GM18519 (cell line): ENCODE measurements around the gene AGAP2.

Experiments
- ATAC-seq: cut with Tn5 transposase; IDR thresholded peaks from one replicate; pipeline ENCODE4 v1.9.1; 2021; ENCODE audit warnings: mild to moderate bottlenecking, moderate library complexity; ENCODE audit not compliant: unreplicated experiment, low FRiP score

Gene AGAP2

GRCh38 chr12:57754411-57755193, 16.1 kb upstream of the AGAP2 start, which contains the start of gene MARCHF9:
MARCHF9 (plus strand) TSS chr12:57755103; CDS start chr12:57755529, 426 bp downstream.
- peak; percentile 31 for ATAC-seq

GRCh38 chr12:57753756-57754337, 15.3 kb upstream of the AGAP2 start:
- no peak for ATAC-seq

- ATAC-seq: no peak
Measured at GRCh38 chr12:57752668-57753000, 14.1 kb upstream of the AGAP2 start.

DNA sequence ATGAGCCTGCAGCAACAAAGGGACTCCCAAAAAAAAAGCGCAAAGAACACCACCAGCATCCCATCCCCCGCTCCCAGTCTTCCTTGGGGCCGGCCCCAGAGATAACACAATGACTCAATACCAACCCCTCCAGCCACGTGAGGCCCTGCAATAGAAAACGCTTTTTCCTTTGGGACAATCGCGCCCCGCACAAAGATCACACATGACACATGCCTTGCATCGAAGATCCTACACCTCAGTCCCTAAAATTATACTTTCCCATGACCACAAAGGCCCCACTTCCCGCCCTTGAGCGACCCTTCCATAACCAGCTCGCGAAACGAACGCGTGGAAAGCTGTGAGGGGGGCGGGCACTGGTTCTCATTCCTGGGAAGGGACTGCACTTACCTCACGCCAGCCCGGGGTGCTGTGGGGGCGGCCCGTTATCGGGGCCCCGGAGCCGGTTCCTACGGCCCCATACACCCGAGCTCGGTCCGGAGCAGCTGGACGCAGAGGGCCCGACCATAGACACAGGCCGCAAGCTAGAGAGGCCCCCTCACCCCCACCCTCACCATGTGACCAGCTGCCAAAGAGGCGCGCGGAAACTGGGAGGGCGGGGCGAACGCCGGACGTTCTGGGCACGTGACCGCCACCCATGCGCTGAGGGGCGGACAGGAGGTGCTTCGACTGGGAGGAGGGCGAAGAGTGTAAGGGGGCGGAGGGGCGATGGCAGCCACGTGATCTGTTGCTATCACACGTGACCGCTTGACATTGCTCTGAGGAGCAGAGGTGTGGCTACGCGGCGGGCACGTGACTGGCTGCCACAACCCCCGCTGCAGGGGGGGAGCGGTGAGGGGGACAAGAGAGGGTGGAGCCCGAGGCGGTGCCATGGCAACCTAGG, 13.5 kb upstream of the AGAP2 start, which contains the start of gene CDK4:
CDK4 (minus strand) TSS at position 523 of the 880 bp plus-strand sequence. CDS start 593 bp downstream, outside the sequence.
- ATAC-seq: peak; percentile 62

DNA sequence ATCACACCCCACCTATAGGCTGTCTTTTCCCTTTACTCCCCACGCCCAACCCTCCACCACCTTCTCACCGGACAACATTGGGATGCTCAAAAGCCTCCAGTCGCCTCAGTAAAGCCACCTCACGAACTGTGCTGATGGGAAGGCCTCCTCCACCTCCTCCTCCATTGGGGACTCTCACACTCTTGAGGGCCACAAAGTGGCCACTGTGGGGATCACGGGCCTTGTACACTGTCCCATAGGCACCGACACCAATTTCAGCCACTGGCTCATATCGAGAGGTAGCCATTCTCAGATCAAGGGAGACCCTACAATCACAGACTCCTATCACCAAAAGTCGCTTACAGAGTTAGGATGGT, 12.9 kb upstream of the AGAP2 start:
- no peak for ATAC-seq

- no peak for ATAC-seq
Measured at GRCh38 chr12:57750561-57751431, 12.3 kb upstream of the AGAP2 start.

DNA sequence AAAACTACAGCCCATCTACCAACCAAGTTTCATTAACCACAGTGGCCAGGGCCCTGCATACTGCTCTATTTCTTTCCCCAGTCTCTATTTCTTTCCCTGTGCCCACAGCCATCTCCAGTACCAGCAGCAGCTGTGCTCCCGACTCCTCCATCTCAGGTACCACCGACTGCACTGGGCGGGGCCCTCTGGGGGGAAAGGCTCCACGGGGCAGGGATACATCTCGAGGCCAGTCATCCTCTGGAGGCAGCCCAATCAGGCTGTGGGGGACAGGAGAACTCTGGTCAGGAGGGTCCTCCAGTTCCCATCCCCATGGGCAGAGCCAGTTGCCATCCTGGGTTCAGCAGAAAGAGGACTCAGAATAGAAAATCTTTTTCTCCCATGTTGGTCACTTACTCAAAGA, 10.5 kb upstream of the AGAP2 start:
- no peak for ATAC-seq

GRCh38 chr12:57746025-57746424, 7.5 kb upstream of the AGAP2 start:
- no peak for ATAC-seq

DNA sequence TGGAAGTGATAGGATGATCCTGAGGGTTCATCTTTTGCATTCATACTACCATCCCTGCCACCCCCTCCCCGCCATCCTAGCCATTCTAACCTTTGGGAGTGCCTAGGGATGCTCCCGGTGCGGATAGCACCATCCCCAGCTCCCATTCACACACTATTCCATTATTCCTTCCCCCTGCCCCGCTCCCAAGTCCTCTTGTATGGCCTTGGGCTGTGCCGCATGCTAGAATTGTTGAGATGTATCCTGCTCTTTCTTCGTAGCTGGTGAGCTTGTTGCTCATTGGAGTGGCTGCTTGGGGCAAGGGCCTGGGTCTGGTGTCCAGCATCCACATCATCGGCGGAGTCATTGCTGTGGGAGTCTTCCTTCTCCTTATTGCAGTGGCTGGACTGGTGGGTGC, 6.9 kb upstream of the AGAP2 start:
- no peak for ATAC-seq

DNA sequence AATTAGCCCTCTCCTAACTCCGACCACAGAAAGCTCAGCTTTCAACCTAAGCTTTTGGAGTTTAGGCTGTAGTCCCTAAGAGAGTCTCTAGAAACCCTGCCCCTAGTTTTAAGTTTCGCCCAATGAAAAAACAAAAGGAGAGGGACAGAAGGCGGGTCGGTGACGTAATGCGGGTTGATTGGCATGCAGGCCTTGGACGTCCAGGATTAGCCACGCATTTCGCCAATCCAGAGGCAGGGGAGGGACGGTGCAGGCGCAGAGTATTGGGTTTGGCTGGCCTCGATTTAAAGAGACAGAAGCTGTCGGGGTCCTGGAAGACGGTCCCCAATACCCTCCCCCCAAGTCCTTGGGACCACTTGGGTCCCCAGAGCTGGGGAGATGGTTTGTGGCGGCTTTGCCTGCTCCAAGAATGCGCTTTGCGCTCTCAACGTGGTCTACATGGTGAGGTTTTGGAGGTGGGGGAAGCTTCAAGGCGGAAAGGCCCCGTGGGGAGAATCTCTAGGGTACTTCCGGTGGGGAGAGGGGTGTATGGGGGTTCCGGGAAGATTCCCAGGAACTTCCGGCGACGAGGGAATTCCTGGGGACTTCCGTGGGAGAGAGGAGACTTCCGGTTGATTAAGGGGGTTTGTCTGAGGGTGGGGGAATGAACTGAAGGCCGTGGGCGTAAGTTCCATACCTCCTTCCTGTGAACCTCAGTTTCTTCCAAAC, 6.4 kb upstream of the AGAP2 start, which contains the start of gene TSPAN31:
TSPAN31 (plus strand) TSS at position 263 of the 708 bp plus-strand sequence; CDS start at position 379, 116 bp downstream.
- ATAC-seq: peak; percentile 72

- peak; percentile 13 for ATAC-seq
Measured at GRCh38 chr12:57744194-57744776, 5.7 kb upstream of the AGAP2 start.

DNA sequence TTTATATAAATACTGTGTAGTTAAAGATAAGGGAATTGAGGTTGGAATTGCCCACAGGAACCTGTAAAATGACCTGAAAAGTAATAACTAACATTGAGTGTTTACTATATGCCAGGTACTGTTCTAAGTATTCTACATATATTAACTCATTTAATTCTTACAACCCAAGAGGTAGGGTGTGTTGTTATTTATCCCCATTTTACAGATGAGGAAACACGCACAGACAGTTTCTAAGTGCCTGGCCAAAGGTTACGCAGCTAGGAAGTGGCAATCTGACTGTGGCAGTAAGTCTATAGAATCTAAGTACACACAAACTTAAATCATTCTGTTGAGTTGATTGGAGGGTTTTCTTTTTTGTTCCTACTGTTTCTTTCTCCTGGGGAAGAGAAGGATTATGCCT, 5.2 kb upstream of the AGAP2 start:
- no peak for ATAC-seq

GRCh38 chr12:57741844-57742738, 3.5 kb upstream of the AGAP2 start:
- peak; percentile 52 for ATAC-seq

- ATAC-seq: no peak
Measured at GRCh38 chr12:57741413-57741789, 2.9 kb upstream of the AGAP2 start.

DNA sequence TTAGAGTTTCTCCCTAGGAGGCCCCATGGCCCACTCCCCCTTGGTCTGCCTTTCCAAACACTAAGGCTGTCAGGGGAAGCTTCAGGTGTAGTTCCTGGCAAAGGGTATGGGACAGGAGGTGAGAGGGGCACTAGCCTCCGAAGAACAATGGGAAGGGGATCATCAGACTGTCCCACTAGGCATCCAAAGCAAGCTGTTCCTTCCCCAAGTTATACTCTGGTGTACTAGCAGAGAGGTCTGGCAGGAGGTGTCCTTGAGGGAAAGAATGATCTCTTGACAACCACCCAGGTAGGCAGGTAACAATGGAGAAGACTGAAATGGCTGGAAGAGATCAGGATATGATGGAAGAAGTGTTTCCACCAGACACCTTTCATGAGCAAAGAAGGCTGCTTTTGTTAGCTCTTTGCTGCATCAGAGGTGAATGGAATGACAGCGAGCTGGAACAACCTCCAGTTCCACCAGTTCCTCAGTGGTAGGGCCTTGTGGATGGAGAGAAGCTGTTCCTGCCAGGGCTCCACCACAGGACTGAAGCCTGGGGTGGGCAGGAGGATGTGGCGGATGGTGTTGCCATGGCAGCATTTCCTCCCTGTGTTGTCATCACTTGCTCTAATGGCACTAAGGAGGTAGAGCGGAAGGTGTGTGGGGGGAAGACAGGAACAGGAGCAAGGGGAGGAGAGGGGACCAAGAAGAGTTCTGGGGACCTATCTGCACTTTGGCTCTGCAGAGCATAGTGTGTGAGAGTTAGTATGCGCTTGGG, 2.3 kb upstream of the AGAP2 start:
- peak; percentile 43 for ATAC-seq

- no peak for ATAC-seq
Measured at GRCh38 chr12:57739914-57740538, 1.5 kb upstream of the AGAP2 start.

DNA sequence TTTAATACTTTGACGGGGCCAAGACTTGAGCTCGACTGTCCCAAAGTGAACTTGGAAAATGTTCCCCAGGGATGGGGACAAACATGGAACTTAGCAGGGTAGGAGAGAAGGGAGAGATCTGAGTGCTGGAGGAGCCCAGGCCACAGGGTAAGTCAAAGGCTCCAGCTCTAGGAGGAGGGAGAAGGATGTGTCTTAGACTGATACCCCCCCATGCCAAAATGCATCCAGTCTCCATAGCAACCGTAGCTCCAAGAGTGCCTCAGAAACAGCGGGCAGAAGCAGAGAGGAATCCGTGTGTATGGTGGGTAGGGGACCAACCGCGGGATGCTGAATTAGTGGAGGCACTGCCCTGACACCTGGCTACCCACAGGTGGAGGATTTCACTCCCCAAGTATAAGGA, 845 bp upstream of the AGAP2 start:
- ATAC-seq: no peak
